ENCODE measurements around the gene FBXO27. TPM values are rescaled to one million over a fixed set of nuclear protein-coding genes. Genes with fewer than 3 reads are reported as not detected.

FBXO27 gene
- total RNA-seq, 1 experiment from 2014 or later = 0.28 TPM

- TF ChIP-seq CTCF (IDR thresholded peaks at IDR 0.05; ENCODE audit: unreplicated experiment) = no peak
- no peaks in the 10 kb centered on the region for H3K36me3 Mint-ChIP-seq (ENCODE audit: insufficient read depth, unreplicated experiment)
- H3K4me1 Mint-ChIP-seq (ENCODE audit: insufficient read depth, unreplicated experiment) = peaks cover 9% of the 10 kb centered on the region
- H3K9me3 Mint-ChIP-seq (ENCODE audit: unreplicated experiment) = no peaks in the 10 kb centered on the region
- no peak for DNase-seq (ENCODE audit: unreplicated experiment)
- peak overlapping the region; percentile 87 for H3K27ac Mint-ChIP-seq (ENCODE audit: low read depth, unreplicated experiment)
- BruUV-seq (replicated peaks) = no TSS peak
- ChIA-PET POLR2A (interaction anchor here (0.7 to 1.6 kb wide), 5 partner anchors 8 to 137 kb away, joined by 3 to 7 read pairs (median 4); partner anchors contain the start of genes MRPS12 and SARS2), CTCF (interaction anchor here (0.5 to 0.6 kb wide), 2 partner anchors 42 to 61 kb away, joined by 3 read pairs; no protein-coding TSS in a partner anchor)
- intact Hi-C loops (cut with micrococcal nuclease) = no loop called here
- peak overlapping the region; percentile 83 for H3K4me3 Mint-ChIP-seq (ENCODE audit: unreplicated experiment)
- H3K27me3 Mint-ChIP-seq (ENCODE audit: insufficient read depth, unreplicated experiment) = no peaks in the 10 kb centered on the region
Observed at GRCh38 chr19:38974624-38975213, 57.6 kb downstream of the FBXO27 start.

Other genes starting within 250 kb of the FBXO27 start
- gene LGALS7B, start 243.3 kb downstream of the FBXO27 start, total RNA-seq (2022) = 2.5 and 2.6 TPM in 2 replicates
- 0.61 TPM in 1 of 2 replicates, not detected in the other for gene LGALS4, start 219.6 kb downstream of the FBXO27 start, total RNA-seq (2022)
- gene ECH1, start 200.8 kb downstream of the FBXO27 start, total RNA-seq (2022) = 109 and 130 TPM in 2 replicates
- 288 and 421 TPM in 2 replicates for gene HNRNPL, start 182.6 kb downstream of the FBXO27 start, total RNA-seq (2022)
- 3.7 and 4.7 TPM in 2 replicates for gene RINL, start 154.3 kb downstream of the FBXO27 start, total RNA-seq (2022)
- 35.5 and 37.4 TPM in 2 replicates for gene SIRT2, start 132.9 kb downstream of the FBXO27 start, total RNA-seq (2022)
- gene NFKBIB, start 132.6 kb downstream of the FBXO27 start, total RNA-seq (2022) = 45.1 and 45.4 TPM in 2 replicates
- gene CCER2, start 120.4 kb downstream of the FBXO27 start, total RNA-seq (2022) = 0.39 TPM in 1 of 2 replicates, not detected in the other
- gene SARS2, start 101.8 kb downstream of the FBXO27 start, total RNA-seq (2022) = 9.3 and 23.6 TPM in 2 replicates
- 38.1 and 53.3 TPM in 2 replicates for gene MRPS12, start 101.6 kb downstream of the FBXO27 start, total RNA-seq (2022)
- 5.2 and 5.8 TPM in 2 replicates for gene FBXO17, start 56.8 kb downstream of the FBXO27 start, total RNA-seq (2022)
- not detected in 2 replicates for gene ACP7, start 51.8 kb upstream of the FBXO27 start, total RNA-seq (2022)
- gene PAK4, start 93.2 kb upstream of the FBXO27 start, total RNA-seq (2022) = 28.4 and 29.5 TPM in 2 replicates
- gene NCCRP1, start 164.4 kb upstream of the FBXO27 start, total RNA-seq (2022) = not detected in 2 replicates
- not detected in 2 replicates for gene SYCN, start 171.7 kb upstream of the FBXO27 start, total RNA-seq (2022)
- gene IFNL3, start 212.5 kb upstream of the FBXO27 start, total RNA-seq (2022) = not detected in 2 replicates
- gene IFNL4, start 216.3 kb upstream of the FBXO27 start, total RNA-seq (2022) = not detected in 2 replicates
- not detected in 2 replicates for gene IFNL2, start 235.8 kb upstream of the FBXO27 start, total RNA-seq (2022)